ENCODE measurements around the gene C12orf50. TPM values are rescaled to one million over a fixed set of nuclear protein-coding genes. Genes with fewer than 3 reads are reported as not detected.

Gene C12orf50
- total and polyA plus RNA-seq, 10 of the 15 experiments (the other 5 are each of a cell fraction or from before 2014, with no cell fraction given) = 0.03 to 0.06 TPM; not detected in 8

DNA sequence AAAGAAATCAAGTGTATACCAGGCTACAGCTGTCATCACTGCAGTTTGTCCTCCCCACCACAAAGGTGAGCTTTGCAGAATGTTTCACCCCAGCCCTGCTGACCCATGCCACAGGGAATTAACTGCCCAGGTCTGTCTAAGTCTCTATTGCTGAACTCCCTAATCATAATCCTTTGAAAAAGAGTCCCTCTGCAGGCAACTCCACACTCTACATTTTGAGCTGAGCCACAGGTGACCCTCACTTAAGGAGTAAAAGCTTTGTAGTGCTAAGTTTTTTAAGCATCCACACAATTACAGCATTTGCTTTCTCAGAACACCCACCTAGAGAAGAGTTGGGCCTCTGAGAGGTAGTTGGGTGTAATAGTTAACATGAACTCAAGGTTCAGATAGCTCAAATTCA is 90.0 kb downstream of the C12orf50 start (continued):
- TF ChIP-seq, protein P1, sequence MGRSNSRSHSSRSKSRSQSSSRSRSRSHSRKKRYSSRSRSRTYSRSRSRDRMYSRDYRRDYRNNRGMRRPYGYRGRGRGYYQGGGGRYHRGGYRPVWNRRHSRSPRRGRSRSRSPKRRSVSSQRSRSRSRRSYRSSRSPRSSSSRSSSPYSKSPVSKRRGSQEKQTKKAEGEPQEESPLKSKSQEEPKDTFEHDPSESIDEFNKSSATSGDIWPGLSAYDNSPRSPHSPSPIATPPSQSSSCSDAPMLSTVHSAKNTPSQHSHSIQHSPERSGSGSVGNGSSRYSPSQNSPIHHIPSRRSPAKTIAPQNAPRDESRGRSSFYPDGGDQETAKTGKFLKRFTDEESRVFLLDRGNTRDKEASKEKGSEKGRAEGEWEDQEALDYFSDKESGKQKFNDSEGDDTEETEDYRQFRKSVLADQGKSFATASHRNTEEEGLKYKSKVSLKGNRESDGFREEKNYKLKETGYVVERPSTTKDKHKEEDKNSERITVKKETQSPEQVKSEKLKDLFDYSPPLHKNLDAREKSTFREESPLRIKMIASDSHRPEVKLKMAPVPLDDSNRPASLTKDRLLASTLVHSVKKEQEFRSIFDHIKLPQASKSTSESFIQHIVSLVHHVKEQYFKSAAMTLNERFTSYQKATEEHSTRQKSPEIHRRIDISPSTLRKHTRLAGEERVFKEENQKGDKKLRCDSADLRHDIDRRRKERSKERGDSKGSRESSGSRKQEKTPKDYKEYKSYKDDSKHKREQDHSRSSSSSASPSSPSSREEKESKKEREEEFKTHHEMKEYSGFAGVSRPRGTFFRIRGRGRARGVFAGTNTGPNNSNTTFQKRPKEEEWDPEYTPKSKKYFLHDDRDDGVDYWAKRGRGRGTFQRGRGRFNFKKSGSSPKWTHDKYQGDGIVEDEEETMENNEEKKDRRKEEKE (IDR thresholded peaks at IDR 0.05) = no peak
- TF ChIP-seq ZNF274 (IDR thresholded peaks at IDR 0.05; ENCODE audit: insufficient read depth, insufficient read length) = no peak
- TF ChIP-seq ASH2L (IDR thresholded peaks at IDR 0.05; ENCODE audit: borderline replicate concordance, low read depth) = no peak
- no peak for TF ChIP-seq MTA2 (IDR thresholded peaks at IDR 0.05; ENCODE audit: low read depth)
- no peak for TF ChIP-seq MXI1 (IDR thresholded peaks at IDR 0.05; ENCODE audit: low read depth, low read length)
- no peak for TF ChIP-seq ZSCAN29 (IDR thresholded peaks at IDR 0.05)
- no peak for TF ChIP-seq RAD21 (IDR thresholded peaks at IDR 0.05; ENCODE audit: insufficient read depth, low read depth, low read length)
- TF ChIP-seq, protein P2, sequence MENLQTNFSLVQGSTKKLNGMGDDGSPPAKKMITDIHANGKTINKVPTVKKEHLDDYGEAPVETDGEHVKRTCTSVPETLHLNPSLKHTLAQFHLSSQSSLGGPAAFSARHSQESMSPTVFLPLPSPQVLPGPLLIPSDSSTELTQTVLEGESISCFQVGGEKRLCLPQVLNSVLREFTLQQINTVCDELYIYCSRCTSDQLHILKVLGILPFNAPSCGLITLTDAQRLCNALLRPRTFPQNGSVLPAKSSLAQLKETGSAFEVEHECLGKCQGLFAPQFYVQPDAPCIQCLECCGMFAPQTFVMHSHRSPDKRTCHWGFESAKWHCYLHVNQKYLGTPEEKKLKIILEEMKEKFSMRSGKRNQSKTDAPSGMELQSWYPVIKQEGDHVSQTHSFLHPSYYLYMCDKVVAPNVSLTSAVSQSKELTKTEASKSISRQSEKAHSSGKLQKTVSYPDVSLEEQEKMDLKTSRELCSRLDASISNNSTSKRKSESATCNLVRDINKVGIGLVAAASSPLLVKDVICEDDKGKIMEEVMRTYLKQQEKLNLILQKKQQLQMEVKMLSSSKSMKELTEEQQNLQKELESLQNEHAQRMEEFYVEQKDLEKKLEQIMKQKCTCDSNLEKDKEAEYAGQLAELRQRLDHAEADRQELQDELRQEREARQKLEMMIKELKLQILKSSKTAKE (IDR thresholded peaks at IDR 0.05; ENCODE audit: low read depth, poor library complexity, severe bottlenecking) = no peak

DNA sequence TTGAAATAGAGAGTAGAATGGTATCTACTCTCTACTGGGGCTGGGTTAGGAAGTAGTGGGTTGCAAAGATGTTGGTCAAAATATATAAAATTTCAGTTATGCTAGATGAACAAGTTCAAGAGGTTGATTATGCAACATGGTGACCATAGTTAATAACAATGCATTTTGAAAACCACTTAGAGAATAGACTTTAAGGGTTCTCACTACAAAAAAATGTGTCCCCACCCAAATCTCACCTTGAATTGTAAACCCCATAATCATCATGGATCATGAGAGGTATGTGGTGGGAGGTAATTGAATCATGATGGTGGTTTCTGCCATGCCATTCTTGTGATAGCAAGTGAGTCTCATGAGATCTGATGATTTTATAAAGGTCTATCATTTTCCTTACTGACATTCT is 94.0 kb downstream of the C12orf50 start:
- ChIA-PET RAD21 (ENCODE audit: unreplicated experiment) (no interaction called here), POLR2A (no interaction called here), SMC1A (ENCODE audit: uncharacterized antibody, unreplicated experiment) (no interaction called here), CTCF (no interaction called here)
- intact Hi-C loops (cut with micrococcal nuclease; ENCODE audit: unreplicated experiment) (no loop called here), in situ Hi-C loops (cut with MboI) (no loop called here)
- Histone ChIP-seq H3K79me2 (ENCODE audit: control insufficient read depth, insufficient read depth, low read length) (no peaks in the 10 kb centered on the region), H2AFZ (ENCODE audit: control insufficient read depth, low read depth, low read length) (no peak overlapping the region), H3K9me3 (replicated peaks; ENCODE audit: control insufficient read depth, insufficient read depth, low read length) (no peaks in the 10 kb centered on the region), H3K36me3 (ENCODE audit: control insufficient read depth in 2 of 2, insufficient read depth in 2 of 2, low read length in 1 of 2) (no peaks in the 10 kb centered on the region), H4K20me1 (ENCODE audit: control insufficient read depth, insufficient read depth) (no peaks in the 10 kb centered on the region), H3K27me3 (replicated peaks in 1 of 2; ENCODE audit: control insufficient read depth in 2 of 2, insufficient read depth in 2 of 2, low read length in 1 of 2) (no peaks in the 10 kb centered on the region), H3K4me1 (ENCODE audit: control insufficient read depth, insufficient read depth, low read length) (no peaks in the 10 kb centered on the region), H3K4me2 (ENCODE audit: control insufficient read depth, insufficient read depth) (no peak overlapping the region), H3K9ac (ENCODE audit: control insufficient read depth, insufficient read depth, low read length) (no peak overlapping the region), H3K27ac (ENCODE audit: control insufficient read depth, insufficient read depth) (no peak overlapping the region), H3K4me3 (no peak overlapping the region)
- ATAC-seq (no peak), FAIRE-seq (no peak), DNase-seq (ENCODE audit: low read depth, low spot score) (no peak)
- no TSS peak for BruUV-seq (replicated peaks)
- TF ChIP-seq MEF2A (IDR thresholded peaks at IDR 0.05; ENCODE audit: insufficient read depth, low read depth, low read length) = no peak
- TF ChIP-seq SIN3A (IDR thresholded peaks at IDR 0.05; ENCODE audit: low read depth, low read length) = no peak
- TF ChIP-seq, protein P3, sequence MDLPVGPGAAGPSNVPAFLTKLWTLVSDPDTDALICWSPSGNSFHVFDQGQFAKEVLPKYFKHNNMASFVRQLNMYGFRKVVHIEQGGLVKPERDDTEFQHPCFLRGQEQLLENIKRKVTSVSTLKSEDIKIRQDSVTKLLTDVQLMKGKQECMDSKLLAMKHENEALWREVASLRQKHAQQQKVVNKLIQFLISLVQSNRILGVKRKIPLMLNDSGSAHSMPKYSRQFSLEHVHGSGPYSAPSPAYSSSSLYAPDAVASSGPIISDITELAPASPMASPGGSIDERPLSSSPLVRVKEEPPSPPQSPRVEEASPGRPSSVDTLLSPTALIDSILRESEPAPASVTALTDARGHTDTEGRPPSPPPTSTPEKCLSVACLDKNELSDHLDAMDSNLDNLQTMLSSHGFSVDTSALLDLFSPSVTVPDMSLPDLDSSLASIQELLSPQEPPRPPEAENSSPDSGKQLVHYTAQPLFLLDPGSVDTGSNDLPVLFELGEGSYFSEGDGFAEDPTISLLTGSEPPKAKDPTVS (IDR thresholded peaks at IDR 0.05; ENCODE audit: low read depth, low read length) = no peak
- TF ChIP-seq, protein P4, sequence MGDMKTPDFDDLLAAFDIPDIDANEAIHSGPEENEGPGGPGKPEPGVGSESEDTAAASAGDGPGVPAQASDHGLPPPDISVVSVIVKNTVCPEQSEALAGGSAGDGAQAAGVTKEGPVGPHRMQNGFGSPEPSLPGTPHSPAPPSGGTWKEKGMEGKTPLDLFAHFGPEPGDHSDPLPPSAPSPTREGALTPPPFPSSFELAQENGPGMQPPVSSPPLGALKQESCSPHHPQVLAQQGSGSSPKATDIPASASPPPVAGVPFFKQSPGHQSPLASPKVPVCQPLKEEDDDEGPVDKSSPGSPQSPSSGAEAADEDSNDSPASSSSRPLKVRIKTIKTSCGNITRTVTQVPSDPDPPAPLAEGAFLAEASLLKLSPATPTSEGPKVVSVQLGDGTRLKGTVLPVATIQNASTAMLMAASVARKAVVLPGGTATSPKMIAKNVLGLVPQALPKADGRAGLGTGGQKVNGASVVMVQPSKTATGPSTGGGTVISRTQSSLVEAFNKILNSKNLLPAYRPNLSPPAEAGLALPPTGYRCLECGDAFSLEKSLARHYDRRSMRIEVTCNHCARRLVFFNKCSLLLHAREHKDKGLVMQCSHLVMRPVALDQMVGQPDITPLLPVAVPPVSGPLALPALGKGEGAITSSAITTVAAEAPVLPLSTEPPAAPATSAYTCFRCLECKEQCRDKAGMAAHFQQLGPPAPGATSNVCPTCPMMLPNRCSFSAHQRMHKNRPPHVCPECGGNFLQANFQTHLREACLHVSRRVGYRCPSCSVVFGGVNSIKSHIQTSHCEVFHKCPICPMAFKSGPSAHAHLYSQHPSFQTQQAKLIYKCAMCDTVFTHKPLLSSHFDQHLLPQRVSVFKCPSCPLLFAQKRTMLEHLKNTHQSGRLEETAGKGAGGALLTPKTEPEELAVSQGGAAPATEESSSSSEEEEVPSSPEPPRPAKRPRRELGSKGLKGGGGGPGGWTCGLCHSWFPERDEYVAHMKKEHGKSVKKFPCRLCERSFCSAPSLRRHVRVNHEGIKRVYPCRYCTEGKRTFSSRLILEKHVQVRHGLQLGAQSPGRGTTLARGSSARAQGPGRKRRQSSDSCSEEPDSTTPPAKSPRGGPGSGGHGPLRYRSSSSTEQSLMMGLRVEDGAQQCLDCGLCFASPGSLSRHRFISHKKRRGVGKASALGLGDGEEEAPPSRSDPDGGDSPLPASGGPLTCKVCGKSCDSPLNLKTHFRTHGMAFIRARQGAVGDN (IDR thresholded peaks at IDR 0.05) = no peak
- no peak for TF ChIP-seq KDM1A (IDR thresholded peaks at IDR 0.05; ENCODE audit: borderline replicate concordance)
- no peak for TF ChIP-seq SREBF2 (IDR thresholded peaks at IDR 0.05; ENCODE audit: low read length)
